A172 (cell line): Measurements from ENCODE around the gene H1-8. TPM values are rescaled to one million over a fixed set of nuclear protein-coding genes. Genes with fewer than 3 reads are reported as not detected.
"Not testable (repeated sequence)": the region's sequence is repeated elsewhere in the genome, so short reads cannot be mapped to it uniquely, and the experiment has no call there.

ENCODE experiments used
- DNase-seq: peaks from one replicate; pipeline ENCODE4 v3.0.0-alpha.2; 2015; ENCODE audit warnings: low spot score
- total RNA-seq: library from RNA; depleted of rRNA; stranded (reverse); fragments of >200 nt; shearing (Covaris generic); gene quantifications from 2 replicates; pipeline ENCODE4 v1.2.3, GENCODE V29; 2014; rRNA removed

Gene H1-8
- not detected in 2 replicates for total RNA-seq

- no peak for DNase-seq
Measured at GRCh38 chr3:129543156-129543790, at the start of gene H1-8. TSS of gene H1-8 (plus strand) at chr3:129543175. CDS start at chr3:129543219, 44 bp downstream.

GRCh38 chr3:129493206-129493605, 49.8 kb upstream of the H1-8 start:
- DNase-seq = no peak

- peak; percentile 35 for DNase-seq
Measured at GRCh38 chr3:129494499-129494898, 48.5 kb upstream of the H1-8 start.

GRCh38 chr3:129495006-129495639, 47.9 kb upstream of the H1-8 start:
- peak; percentile 90 for DNase-seq

- not testable (repeated sequence) for DNase-seq
Measured at GRCh38 chr3:129497876-129498275, 45.1 kb upstream of the H1-8 start.

GRCh38 chr3:129498603-129499488, 44.1 kb upstream of the H1-8 start:
- not testable (repeated sequence) for DNase-seq

- not testable (repeated sequence) for DNase-seq
Measured at GRCh38 chr3:129499604-129500333, 43.2 kb upstream of the H1-8 start.

GRCh38 chr3:129500334-129500658, 42.7 kb upstream of the H1-8 start:
- no peak for DNase-seq

GRCh38 chr3:129501630-129502029, 41.3 kb upstream of the H1-8 start:
- no peak for DNase-seq

GRCh38 chr3:129502641-129503408, 40.1 kb upstream of the H1-8 start:
- DNase-seq = no peak

- DNase-seq = peak; percentile 98
Measured at GRCh38 chr3:129503471-129504291, 39.3 kb upstream of the H1-8 start.

GRCh38 chr3:129504471-129505100, 38.4 kb upstream of the H1-8 start:
- no peak for DNase-seq

GRCh38 chr3:129505341-129505740, 37.6 kb upstream of the H1-8 start:
- DNase-seq = no peak

GRCh38 chr3:129506231-129506742, 36.7 kb upstream of the H1-8 start:
- no peak for DNase-seq

- DNase-seq = no peak
Measured at GRCh38 chr3:129507181-129507831, 35.7 kb upstream of the H1-8 start.

- DNase-seq = no peak
Measured at GRCh38 chr3:129512595-129512994, 30.4 kb upstream of the H1-8 start.

GRCh38 chr3:129513705-129514104, 29.3 kb upstream of the H1-8 start:
- DNase-seq = no peak

GRCh38 chr3:129514110-129514509, 28.9 kb upstream of the H1-8 start:
- DNase-seq = no peak

- no peak for DNase-seq
Measured at GRCh38 chr3:129514563-129514962, 28.4 kb upstream of the H1-8 start.
